Measurements from ENCODE around the gene CASP14. TPM values are rescaled to one million over a fixed set of nuclear protein-coding genes. Genes with fewer than 3 reads are reported as not detected.
"Not testable (repeated sequence)": the region's sequence is repeated elsewhere in the genome, so short reads cannot be mapped to it uniquely, and the experiment has no call there.

Gene CASP14
- total RNA-seq, 4 donors from 2014 or later = not detected

DNA sequence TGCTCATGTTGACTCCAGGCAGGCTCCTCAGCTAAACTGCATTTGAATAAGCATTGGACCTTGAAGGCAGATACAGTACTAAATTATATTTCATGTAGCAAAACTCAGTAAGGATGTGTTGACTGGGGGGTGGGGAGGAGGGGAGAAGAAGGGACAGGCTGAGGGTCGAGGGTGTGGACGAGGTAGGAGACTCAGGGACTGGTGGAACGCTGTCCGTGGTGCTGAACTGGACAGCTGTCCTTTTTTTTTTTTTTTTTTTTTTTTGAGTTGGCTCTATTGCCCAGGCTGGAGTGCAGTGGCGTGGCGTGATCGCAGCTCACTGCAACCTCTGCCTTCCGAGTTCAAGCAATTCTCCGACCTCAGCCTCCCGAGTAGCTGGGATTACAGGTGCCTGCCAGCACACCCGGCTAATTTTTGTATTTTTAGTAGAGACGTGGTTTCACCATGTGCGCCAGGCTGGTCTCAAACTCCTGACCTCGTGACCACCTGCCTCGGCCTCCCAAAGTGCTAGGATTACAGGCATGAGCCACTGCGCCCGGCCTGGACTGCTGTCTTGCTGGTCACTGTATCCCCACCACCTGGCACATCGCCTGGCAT, 33.2 kb upstream of the CASP14 start:
- ATAC-seq = no peak
- H3K36me3 ChIP-seq = no peaks in the 10 kb centered on the region
- H3K27ac ChIP-seq = no peak overlapping the region
- no peaks in the 10 kb centered on the region for H3K9me3 ChIP-seq
- no peak overlapping the region for H3K4me3 ChIP-seq
- TF ChIP-seq EP300 (IDR thresholded peaks at IDR 0.05) = no peak
- TF ChIP-seq POLR2A (IDR thresholded peaks at IDR 0.05) = no peak
- TF ChIP-seq POLR2AphosphoS5 (IDR thresholded peaks at IDR 0.05) = no peak
- peaks cover 81% of the 10 kb centered on the region for H3K27me3 ChIP-seq
- 0 to 29% methylated on average over 4 to 8 of the region's 18 CpGs for WGBS, 2 donors (ENCODE audit: low coverage in 1 of 2)
- no peaks in the 10 kb centered on the region for H3K4me1 ChIP-seq

DNA sequence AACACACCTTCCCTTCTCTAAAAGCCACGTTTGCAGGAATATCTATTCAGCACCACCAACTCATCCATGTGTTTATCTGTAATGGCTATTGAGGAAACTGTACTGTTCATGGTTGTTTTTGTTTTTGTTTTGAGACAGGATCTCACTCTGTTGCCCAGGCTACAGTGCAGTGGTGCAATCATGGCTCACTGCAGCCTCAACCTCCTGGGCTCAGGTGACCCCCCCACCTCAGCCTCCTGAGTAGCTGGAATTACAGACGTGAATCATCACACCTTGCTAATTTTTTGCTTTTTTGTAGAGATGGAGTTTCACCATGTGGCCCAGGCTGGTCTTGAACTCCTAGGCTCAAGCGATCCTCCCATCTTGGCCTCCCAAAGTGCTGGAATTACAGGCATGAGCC, 30.4 kb upstream of the CASP14 start:
- not testable (repeated sequence) for H3K4me3 ChIP-seq, H3K4me1 ChIP-seq, H3K27ac ChIP-seq, H3K9me3 ChIP-seq, H3K36me3 ChIP-seq, ATAC-seq
- H3K27me3 ChIP-seq = peaks cover 81% of the 10 kb centered on the region
- 44 to 50% methylated on average over 2 to 3 of the region's 3 CpGs for WGBS, 2 donors (ENCODE audit: low coverage in 1 of 2)

DNA sequence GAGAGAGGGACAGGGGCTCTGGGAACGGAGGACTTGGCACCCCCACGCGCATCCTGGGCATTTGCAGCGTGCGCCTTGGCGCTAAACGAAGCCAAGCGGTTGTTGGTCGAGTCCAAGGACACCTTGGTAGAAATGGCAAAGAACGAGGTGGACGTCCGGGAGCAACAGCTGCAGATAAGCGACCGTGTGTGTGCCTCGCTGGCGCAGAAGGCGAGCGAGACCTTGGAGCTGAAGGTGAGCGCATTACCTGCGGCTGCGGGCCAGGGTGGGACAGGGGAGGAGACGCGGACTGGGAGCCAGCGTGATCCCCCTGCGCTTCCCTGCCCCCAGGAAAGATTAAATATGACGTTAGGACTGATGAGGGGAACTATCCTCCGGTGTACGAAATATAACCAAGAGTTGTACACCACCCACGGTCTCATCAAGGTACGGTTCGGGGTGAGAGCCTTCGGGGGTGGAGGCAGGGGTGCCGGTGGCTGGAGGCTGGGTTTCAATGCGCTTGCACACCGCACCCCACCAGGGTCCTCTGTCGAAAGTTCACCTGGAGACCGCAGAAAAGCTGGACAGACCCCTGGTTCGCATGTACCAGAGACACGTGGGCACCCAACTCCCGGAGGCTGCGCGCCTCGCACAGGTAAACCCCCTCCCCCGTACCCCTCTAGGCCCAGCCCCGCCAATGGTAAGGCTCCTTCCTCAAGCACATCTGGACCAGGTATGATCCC, 27.8 kb upstream of the CASP14 start:
- Histone ChIP-seq H3K27me3 (peaks cover 83% of the 10 kb centered on the region), H3K4me3 (no peak overlapping the region), H3K27ac (no peak overlapping the region), H3K4me1 (no peaks in the 10 kb centered on the region), H3K36me3 (no peaks in the 10 kb centered on the region), H3K9me3 (no peaks in the 10 kb centered on the region)
- no peak for ATAC-seq
- TF ChIP-seq, protein P1, sequence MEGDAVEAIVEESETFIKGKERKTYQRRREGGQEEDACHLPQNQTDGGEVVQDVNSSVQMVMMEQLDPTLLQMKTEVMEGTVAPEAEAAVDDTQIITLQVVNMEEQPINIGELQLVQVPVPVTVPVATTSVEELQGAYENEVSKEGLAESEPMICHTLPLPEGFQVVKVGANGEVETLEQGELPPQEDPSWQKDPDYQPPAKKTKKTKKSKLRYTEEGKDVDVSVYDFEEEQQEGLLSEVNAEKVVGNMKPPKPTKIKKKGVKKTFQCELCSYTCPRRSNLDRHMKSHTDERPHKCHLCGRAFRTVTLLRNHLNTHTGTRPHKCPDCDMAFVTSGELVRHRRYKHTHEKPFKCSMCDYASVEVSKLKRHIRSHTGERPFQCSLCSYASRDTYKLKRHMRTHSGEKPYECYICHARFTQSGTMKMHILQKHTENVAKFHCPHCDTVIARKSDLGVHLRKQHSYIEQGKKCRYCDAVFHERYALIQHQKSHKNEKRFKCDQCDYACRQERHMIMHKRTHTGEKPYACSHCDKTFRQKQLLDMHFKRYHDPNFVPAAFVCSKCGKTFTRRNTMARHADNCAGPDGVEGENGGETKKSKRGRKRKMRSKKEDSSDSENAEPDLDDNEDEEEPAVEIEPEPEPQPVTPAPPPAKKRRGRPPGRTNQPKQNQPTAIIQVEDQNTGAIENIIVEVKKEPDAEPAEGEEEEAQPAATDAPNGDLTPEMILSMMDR (IDR thresholded peaks at IDR 0.05) = no peak
- TF ChIP-seq POLR2AphosphoS5 (IDR thresholded peaks at IDR 0.05) (no peak), POLR2A (IDR thresholded peaks at IDR 0.05) (no peak), EP300 (IDR thresholded peaks at IDR 0.05) (no peak)
- 48 to 69% methylated on average over 9 to 12 of the region's 45 CpGs for WGBS, 2 donors (ENCODE audit: low coverage in 1 of 2)

DNA sequence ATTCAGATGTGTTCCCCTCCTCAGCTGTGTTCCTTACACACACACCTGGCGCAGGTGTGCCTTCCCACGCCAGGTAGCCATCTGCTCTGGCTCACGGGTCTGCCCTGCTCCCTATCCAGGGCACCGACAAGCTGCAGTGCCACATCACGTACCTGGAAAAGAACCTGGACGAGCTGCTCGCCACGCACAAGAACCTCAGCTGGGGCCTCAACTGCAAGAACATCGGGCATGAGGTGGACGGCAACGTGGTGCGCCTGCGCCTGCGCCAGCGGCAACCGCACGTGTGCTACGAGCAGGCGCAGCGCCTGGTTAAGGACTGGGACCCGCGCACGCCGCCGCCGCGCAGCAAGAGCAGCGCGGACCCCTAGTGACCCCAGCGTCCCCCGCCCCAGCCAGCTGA, 26.5 kb upstream of the CASP14 start:
- 22 to 48% methylated on average over 3 to 5 of the region's 31 CpGs for WGBS, 2 donors (ENCODE audit: low coverage in 1 of 2)
- Histone ChIP-seq H3K9me3 (no peaks in the 10 kb centered on the region), H3K27me3 (peaks cover 82% of the 10 kb centered on the region), H3K36me3 (no peaks in the 10 kb centered on the region), H3K4me3 (no peak overlapping the region), H3K27ac (no peak overlapping the region), H3K4me1 (no peaks in the 10 kb centered on the region)
- TF ChIP-seq POLR2A (IDR thresholded peaks at IDR 0.05) = no peak
- no peak for TF ChIP-seq POLR2AphosphoS5 (IDR thresholded peaks at IDR 0.05)
- TF ChIP-seq, protein P1 (IDR thresholded peaks at IDR 0.05) = no peak
- no peak for TF ChIP-seq EP300 (IDR thresholded peaks at IDR 0.05)
- ATAC-seq = no peak

DNA sequence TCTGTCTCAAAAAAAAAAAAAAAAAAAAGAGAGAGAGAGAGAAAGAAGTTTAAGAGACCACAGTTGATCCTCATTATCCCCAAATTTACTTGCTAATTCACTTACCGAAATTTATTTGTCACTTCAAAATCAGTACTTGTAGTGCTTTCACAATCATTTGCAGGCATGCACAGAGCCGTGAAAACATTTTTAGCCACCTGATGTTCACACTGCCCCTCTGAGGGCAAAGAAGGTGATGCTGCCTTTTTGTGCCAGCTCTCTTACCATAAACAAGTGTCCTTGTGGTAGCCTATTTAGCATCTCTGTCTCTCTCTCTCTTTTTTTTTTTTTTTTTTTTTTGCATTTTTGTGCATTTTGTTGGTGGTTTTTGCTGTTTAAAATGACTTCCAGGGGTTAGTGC, 24.1 kb upstream of the CASP14 start:
- Histone ChIP-seq H3K27me3 (peaks cover 78% of the 10 kb centered on the region), H3K36me3 (no peaks in the 10 kb centered on the region), H3K9me3 (no peaks in the 10 kb centered on the region), H3K27ac (no peak overlapping the region), H3K4me3 (no peak overlapping the region), H3K4me1 (no peaks in the 10 kb centered on the region)
- WGBS, 2 donors (ENCODE audit: low coverage in 1 of 2) = 31 to 42% methylated on average over 2 of the region's 2 CpGs
- ATAC-seq = no peak
- TF ChIP-seq, protein P1 (IDR thresholded peaks at IDR 0.05) = no peak

DNA sequence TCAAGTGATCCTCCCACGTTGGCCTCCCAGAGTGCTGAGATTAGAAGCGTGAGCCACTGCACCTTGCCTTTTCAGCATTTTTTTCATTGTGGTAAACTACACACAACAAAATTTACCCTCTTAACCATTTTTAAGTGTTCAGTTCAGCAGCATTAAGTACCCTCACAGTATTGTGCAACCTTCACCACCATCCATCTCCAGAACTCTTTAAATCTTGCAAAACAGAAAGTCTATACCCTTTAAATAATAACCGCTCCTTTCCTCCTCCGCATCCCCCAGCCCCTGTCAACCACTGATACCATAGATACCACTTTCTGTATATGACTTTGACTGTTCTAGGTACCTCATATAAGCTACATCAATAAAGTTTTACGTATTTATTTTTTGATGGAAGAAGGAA, 20.8 kb upstream of the CASP14 start:
- TF ChIP-seq, protein P1 (IDR thresholded peaks at IDR 0.05) = no peak
- TF ChIP-seq EP300 (IDR thresholded peaks at IDR 0.05) (no peak), POLR2AphosphoS5 (IDR thresholded peaks at IDR 0.05) (no peak), POLR2A (IDR thresholded peaks at IDR 0.05) (no peak)
- 90 to 93% methylated on average over 4 of the region's 5 CpGs for WGBS, 2 donors (ENCODE audit: low coverage in 1 of 2)
- Histone ChIP-seq H3K9me3 (no peaks in the 10 kb centered on the region), H3K4me3 (no peak overlapping the region), H3K4me1 (no peaks in the 10 kb centered on the region), H3K27me3 (peaks cover 63% of the 10 kb centered on the region), H3K27ac (no peak overlapping the region), H3K36me3 (no peaks in the 10 kb centered on the region)
- ATAC-seq = no peak

Measured in gastroesophageal sphincter (tissue), 4 donors.